Measurements from ENCODE around the gene RBBP8.

Gene RBBP8

DNA sequence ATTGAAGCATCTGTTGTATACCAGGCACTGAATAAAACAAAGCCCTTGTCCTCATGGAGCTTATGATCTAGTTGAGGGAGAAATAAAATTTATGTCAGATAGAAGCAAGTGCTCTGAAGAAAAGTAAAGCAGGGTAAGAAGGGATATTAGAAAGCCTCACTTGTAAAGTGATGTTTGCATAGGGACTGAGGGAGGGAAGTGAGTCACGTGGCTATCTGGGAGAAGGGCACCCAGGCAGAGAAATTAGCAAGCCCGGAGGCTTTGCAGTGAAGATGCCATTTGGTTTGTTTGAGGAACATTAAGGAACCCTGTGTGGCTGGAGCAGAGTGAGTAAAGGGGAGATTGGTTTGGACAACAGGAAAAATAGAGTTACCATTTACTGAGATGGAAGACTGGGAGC, 52.1 kb downstream of the RBBP8 start:
- intact Hi-C loops (cut with DNase I) = no loop called here
- DNase-seq = no peak

DNA sequence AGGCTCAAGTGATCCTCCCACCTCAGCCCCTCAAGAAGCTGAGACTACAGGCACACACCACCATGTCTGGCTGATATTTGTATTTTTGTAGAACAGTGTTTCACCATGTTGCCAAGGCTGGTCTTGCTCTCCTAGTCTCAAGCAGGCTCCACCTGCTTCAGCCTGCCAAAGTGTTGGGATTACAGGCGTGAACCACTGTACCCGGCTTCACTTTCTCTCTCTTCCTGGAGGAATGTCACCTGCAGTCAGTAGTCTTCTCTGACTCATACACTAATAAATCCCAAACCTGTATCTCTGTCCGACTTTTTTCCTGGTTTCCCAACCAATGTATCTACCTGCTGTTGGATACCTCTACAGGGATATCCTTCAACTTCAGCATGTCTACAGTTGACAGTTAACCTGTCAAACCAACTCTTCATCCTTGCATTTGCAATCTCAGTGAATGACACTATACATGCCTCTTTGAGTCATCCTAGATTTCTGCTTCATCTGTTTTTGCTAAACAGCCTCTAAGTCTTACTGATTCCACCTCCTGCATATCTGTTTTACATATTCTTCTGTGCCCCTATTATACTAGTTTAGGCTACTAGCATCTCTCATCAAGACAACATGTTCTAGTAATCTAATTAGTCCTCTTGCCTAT, 54.5 kb downstream of the RBBP8 start:
- intact Hi-C loops (cut with DNase I) = no loop called here
- DNase-seq = no peak

DNA sequence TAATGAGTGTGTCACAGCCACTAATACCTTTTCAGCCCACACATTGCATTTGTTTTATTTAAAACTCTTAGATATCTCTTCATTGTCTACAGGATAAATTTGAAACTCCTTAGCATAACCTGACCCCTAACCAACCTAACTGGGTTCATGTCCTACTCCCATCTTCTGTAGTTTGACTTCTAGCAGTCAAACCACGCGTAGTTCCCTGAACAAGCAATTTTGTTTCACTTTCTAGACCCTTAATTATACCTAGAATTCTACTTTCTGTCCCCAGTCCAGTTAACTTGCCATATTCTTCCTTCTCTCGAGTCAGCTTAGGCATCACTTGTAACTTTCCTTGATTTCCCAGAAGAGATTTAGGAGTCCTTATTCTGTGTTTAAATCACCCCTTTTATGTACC, 55.1 kb downstream of the RBBP8 start:
- no peak for DNase-seq
- intact Hi-C loops (cut with DNase I) = no loop called here

DNA sequence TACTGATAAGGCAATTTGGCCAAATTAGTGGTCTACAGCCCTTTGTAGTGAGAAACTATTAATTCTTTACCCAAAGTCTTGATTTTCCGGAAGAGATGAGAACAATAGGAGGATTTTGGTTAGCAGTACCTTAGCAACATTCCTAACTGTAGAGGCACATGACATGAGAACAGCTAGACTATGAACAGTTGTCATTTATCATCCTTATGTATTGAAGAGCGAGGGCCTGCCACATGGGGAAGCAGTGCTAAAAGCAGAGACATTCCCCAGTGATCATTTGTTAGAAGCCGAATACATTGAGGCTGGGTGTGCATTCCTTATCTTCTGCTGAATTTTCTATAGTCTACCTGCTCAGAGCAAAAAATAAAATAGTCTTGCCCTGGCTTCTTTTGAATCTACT, 65.2 kb downstream of the RBBP8 start:
- no peak for DNase-seq
- intact Hi-C loops (cut with DNase I) = no loop called here

DNA sequence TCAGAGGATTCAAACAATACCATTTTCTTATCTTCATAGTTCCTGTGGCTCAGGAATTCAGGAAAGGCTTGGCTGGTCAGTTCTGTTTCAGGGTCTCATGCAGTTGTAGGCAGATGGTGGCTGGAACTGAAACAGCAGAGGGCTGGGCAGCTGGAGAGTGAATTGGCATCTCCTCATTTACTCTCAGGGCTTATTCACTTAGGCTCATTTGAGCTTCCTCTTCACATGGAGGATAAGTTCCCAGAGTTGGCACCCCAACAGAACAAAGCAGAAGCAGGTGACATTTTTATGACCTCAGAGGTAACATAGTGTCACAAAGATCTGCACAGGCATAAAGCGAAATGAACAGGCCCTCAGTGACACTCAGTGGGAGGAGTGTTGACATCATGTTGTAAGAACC, 66.1 kb downstream of the RBBP8 start:
- DNase-seq = no peak
- intact Hi-C loops (cut with DNase I) = no loop called here

DNA sequence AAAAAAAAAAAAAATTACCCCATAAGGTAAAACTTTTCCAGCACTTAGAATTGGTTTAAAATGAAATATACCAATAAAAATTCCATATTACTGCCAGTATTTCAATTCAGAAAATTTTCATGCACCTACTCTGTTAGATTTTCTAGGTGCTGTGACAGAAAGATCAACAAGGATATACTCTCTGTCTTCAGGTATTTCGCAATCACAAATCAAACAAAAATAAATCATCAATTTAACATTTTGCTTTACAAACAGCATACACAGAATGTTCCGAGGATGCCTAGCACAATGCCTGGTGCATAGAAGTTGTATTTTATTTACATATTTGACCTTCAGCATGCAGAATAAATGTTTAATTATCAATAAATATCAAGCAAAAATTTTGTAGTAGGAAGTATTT, 66.5 kb downstream of the RBBP8 start:
- intact Hi-C loops (cut with DNase I) = no loop called here
- no peak for DNase-seq

DNA sequence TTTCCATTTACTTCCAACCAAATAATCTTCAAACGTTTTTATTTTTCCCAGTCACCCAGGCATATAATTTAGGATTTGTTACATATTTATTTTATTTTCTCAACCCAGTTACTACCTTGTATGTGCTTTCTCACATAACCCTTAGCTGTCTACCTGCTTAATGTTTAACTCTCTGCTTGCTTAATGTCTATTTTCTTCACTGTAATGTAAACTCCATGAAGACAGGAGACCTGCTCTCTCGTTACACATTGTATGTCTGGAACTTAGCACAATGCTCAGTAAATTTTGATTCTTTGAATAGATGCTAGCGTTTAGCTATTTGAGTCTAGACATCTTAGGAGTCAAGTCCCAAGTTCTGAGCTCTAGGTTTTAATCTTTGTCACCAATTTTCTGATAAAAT, 70.2 kb downstream of the RBBP8 start:
- no peak for DNase-seq
- intact Hi-C loops (cut with DNase I) = no loop called here

DNA sequence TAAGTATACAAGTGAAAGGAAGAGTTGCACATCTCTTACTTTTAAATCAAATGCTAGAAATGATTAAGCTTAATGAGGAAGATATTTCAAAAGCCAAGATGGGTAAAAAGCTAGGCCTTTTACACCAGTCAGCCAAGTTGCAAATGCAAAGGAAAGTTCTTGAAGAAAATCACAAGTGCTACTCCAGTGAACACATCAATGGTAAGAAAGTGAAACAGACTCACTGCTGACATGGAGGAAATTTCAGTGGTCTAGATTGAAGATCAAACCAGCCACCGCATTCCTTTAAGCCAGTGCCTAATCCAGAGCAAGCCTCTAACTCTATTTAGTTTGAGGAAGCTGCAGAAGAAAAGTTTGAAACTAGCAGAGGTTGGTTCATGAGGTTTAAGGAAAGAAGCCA, 79.1 kb downstream of the RBBP8 start:
- no peak for DNase-seq
- intact Hi-C loops (cut with DNase I) = no loop called here

DNA sequence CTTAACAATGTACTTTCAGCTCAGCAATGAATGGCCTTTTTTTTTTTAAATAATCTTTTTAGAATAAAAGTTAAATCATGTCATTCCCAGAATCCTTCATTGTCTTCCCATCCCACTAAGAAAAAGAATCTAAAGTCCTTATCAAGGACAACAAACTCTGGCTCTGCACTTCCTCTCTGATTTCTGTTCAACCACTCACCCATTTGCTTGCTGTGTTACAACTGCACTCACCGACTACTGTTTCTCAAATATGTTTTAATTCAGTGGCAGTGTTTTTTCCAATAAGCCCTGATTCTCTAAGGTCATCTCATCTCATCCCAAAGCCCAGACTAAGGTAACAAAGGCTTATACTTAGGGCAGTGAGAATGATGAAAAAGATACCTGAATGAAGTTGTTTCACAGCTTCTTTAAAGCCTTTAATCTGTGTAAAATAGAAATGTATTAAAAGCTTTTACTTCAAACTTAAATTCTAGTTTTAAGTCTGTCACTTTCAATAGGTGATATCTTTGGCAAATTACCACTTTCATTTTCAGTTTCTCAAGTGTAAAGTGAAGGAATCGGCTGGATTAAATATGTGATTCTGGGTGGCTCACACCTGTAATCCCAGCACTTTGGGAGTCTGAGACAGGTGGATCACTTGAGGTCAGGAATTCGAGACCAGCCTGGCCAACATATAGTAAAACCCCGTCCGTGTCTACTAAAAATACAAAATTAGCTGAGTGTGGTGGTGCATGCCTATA, 87.6 kb downstream of the RBBP8 start:
- no peak for DNase-seq
- intact Hi-C loops (cut with DNase I) = no loop called here

DNA sequence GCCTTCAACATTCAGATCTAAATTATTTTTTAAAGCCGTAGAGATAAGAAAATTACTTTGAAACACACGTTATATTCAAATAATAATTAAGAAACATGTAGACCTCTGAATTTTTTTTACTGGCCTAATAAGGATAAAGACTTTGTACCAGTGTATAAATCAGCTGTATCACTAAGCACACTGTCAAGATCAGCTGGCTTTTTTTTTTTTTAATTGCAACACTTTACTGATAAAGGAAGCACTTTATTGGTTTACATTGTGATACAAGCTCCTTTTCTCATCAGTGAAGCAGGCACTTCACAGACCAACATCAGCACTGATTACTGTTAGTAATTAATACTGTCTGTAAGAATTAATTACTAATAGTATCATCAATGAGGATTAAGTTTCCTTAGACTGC, 88.5 kb downstream of the RBBP8 start:
- DNase-seq = no peak

DNA sequence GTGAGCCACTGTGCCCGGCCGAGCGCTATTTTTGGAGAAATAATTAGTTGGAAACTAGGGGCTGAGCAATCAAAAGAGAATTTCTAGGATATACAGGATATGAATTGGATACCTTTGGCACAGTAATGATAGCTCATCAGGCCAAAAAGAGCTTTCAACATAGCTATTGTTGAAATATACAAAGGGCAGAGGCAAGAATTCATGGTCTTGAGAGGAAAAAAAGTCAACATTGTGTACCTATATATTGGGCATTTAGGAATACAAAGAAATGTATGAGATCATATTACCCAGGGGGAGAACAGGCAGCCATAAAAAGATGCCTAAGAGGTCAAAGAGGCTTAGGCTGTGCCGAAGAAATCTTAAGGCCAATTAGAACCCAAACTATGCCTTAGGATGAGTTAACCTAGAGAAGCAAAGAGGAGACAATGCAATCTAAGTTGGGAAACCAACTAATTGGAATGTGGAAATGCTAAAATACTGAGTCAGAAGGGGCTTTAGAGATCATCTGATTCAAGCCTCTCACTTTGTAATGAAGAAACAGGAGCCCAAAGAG, 99.0 kb downstream of the RBBP8 start:
- DNase-seq = no peak
- intact Hi-C loops (cut with DNase I) = loop anchor here (10.0 kb wide), 1 partner anchor 343 kb away; no protein-coding TSS in a partner anchor

More for the DNA sequence above, 88.5 kb downstream of the RBBP8 start:
- intact Hi-C loops (cut with DNase I) = no loop called here

DNA sequence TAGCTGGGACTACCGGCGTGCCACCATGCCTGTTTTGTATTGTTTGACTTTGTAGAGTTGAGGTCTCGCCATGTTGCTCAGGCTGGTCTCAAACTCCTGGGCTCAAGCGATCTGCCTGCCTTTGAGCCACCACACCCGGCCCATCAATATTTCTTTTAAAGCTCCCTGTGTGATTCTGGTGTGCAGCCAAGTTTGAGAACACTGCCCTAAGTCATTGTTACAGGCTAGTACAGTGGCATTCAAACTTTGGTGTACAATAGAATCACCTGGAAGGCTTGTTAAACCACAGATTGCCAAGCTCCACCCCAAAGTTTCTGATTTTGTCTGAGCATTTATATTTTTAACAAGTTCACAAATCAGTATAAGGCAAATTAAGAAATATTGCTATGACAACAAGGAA, 99.9 kb downstream of the RBBP8 start:
- DNase-seq = no peak
- intact Hi-C loops (cut with DNase I) = loop anchor here (10.0 kb wide), 1 partner anchor 342 kb away; no protein-coding TSS in a partner anchor

DNA sequence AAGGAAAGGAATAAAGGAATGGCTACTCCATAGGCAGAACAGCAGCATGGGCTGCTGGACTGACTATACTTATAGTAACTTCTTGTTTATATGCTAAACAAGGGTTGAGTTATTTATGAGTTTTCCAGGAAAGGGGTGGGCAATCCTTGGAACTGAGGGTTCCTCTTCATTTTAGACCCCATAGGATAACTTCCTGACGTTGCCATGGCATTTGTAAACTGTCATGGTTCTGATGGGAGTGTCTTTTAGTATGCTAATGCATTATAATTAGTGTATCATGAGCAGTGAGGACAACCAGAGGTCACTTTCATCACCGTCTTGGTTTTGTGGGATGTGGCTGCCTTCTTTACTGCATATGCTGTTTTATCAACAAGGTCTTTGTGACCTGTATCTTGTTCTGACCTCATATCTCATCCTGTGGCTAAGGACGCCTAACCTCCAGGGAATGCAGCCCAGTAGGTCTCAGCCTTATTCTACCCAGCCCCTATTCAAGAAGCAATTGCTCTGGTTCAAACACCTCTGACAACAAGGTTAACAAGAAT, 103.6 kb downstream of the RBBP8 start:
- intact Hi-C loops (cut with DNase I) = loop anchor here (10.0 kb wide), 1 partner anchor 338 kb away; no protein-coding TSS in a partner anchor
- DNase-seq = no peak

DNA sequence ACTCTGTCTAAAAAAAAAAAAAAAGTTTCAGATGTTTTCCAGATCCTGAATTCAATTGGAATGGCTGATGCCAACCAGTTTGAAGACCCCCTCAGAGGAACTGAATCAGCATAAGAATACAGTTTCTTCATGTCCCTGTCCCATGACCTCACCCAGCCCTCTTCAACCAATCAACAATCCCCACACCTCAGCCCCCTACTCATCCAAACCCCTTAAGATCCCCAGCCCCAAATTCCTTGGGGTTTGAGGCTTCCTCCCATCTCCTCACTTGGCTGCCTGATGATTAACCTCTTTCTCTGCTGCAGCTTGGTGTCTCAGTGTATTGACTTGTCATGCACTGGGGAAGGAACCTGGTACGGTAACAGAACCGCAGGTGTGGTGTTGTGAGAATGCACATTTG, 104.5 kb downstream of the RBBP8 start:
- intact Hi-C loops (cut with DNase I) = loop anchor here (10.0 kb wide), 1 partner anchor 337 kb away; no protein-coding TSS in a partner anchor
- no peak for DNase-seq

DNA sequence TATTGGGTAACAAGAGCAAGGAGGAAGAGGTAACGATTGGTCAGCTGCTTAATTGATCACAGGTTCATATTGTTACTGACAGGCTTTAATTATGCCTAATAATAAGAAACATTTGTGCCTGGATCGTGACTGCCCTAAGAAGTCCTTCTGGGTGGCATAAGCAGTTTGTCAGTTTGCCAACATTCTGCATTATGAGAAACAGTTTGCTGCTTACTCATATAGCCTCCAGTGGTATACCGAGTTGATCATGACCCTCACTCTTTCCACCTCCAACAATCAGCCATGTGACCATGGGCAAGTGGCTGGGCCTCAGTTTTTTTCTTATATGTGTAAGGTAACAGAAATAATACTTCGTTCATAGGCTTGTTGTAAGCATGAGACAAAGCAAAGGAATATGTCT, 105.6 kb downstream of the RBBP8 start:
- intact Hi-C loops (cut with DNase I) = loop anchor here (10.0 kb wide), 1 partner anchor 336 kb away; no protein-coding TSS in a partner anchor
- DNase-seq = no peak

DNA sequence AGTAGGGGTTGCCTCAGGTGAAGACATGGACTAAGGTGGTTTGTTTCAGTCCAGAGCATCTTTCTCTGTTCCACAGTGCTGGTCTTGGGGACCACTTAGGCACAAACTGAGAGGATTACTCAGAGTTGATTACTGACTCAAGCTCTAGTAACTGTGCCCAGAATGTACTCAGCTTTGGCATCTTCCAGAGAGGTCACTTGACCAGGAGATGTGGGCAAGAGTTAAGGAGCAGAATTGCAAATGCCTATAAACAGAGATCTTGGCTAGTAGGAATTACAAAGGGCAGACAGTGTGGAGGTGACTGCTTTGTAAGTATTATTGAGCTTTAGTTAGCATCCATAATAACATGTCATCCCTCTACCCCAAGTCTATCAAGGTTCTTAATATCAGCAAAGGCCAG, 109.0 kb downstream of the RBBP8 start:
- DNase-seq = no peak
- intact Hi-C loops (cut with DNase I) = no loop called here

DNA sequence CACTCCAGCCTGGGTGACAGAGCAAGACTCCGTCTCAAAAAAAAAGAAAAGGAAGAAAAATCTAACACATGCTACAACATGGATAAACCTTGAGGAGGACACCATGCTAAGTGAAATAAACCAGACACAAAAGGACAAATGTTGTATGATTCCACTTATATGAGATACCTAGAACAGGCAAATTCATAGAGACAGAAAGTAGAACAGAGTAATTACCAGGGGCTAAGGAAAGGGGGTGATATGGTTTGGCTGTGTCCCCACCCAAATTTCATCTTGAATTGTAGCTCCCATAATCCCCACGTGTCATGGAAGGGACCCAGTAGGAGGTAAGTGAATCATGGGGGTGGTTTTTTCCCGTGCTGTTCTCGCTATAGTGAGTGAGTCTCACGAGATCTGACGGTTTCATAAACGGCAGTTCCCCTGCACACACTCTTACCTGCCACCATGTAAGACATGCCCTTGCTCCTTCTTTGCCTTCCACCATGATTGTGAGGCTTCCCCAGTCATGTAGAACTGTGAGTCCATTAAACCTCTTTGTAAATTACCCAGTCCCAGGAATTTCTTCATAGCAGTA, 110.8 kb downstream of the RBBP8 start:
- intact Hi-C loops (cut with DNase I) = no loop called here
- DNase-seq = no peak

DNA sequence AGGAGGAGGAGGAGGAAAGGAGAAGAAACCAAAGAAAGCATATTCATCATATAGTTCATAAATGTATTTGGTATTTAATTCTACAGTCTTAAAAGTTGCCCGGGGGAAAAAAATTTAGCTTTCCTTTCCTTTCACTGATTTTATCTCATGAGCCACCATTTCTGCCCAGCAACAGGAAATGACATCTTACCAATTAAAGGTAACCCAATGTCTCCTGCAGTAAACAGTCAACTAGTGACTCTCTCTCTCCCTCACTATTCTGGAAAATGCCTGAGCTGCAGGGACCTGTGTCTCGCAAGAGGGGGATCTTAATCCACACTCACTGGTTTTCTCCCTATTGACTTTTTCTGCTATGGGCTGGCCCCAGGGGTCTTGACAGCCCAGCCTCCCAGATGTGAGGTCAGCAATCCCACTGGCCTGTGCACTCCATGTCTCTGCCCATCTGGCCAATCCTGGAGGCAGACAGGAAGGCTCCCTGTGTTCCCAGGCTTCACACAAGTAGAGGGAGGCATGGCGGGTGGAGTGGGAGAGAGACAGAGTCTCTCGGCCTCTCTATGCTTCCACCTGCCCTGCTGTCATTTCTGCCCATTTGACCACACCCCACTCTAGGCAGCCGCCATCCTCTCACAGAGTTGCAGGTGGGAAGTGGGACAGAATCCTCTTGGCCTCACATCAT, 116.7 kb downstream of the RBBP8 start:
- intact Hi-C loops (cut with DNase I) = no loop called here
- DNase-seq = no peak

DNA sequence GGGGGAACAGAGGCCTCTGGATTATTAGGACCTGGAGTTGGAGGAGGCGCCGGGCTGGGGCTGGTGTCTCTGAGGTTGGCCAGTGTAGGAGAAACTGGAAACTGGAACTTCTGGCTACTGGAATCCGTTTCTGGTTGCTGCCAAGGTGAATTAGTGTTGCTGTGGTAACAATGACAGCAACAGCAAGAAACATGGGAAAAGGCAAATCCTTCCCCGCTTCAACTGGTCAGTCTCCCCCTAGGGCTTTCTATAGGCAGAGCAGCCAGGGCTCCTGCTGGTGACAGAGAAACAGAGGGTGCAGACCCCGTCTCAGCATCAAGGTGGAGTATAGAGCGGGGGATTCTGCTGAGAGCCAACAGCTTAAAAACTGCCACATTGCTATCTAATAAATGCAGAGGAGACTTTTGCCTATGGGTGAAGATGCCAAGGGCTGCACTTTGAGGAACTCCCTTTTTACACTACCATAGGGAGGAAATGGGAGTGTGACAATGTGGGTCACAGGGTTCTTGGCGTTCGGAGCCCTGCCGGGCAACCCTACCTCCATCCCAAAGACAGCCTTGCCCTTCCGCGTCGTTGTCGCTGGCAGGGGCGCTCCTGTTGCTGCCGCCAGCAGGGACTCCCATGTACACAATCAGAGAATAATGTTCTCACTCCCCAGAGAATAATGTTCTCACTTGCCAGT, 120.8 kb downstream of the RBBP8 start:
- DNase-seq = no peak
- intact Hi-C loops (cut with DNase I) = no loop called here

DNA sequence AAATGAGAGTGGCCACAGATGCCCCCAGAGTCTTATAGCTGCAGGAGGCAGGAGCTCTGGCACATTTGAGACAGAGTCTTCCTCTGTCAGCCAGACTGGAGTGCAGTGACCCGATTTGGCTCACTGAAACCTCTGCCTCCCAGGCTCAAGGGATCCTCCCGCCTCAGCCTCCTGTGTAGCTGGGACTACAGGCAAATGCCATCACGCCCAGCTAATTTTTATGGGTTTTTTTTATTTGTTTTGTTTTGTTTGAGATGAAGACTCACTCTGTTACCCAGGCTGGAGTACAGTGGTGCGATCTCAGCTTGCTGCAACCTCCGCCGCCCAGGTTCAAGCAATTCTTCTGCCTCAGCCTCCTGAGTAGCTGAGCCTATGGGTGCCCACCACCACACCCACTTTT, 121.4 kb downstream of the RBBP8 start:
- no peak for DNase-seq
- intact Hi-C loops (cut with DNase I) = no loop called here

Data from posterior cingulate gyrus (tissue), 11 donors.